ENCODE results near the gene NFX1. TPM values are rescaled to one million over a fixed set of nuclear protein-coding genes. Genes with fewer than 3 reads are reported as not detected.

The NFX1 gene
- total and polyA plus RNA-seq, 2 donors (not counting 1 experiment from before 2014, with no cell fraction given), result 30.2 to 39.5 TPM

GRCh38 chr9:33414889-33415500 is 124.7 kb downstream of the NFX1 start:
- no peak for DNase-seq (ENCODE audit: low read depth in 2 of 2)
- H3K27ac ChIP-seq (ENCODE audit: insufficient read depth, low read length), result no peak overlapping the region
- no peaks in the 10 kb centered on the region for H3K79me2 ChIP-seq (ENCODE audit: control insufficient read depth, insufficient read depth, low read length)
- no peaks in the 10 kb centered on the region for H3K9me3 ChIP-seq (ENCODE audit: control insufficient read depth, insufficient read depth, low read depth, low read length)
- H2AFZ ChIP-seq (ENCODE audit: low read length), result no peak overlapping the region
- H3K36me3 ChIP-seq (ENCODE audit: control insufficient read depth, insufficient read depth, low read length), result no peaks in the 10 kb centered on the region
- H3K27me3 ChIP-seq (ENCODE audit: control insufficient read depth, insufficient read depth, low read length), result peaks cover 6% of the 10 kb centered on the region
- no peak overlapping the region for H3K4me3 ChIP-seq (replicated peaks in 1 of 4; ENCODE audit: control extremely low read depth in 1 of 4, insufficient read depth in 1 of 4, low read depth in 3 of 4, low read length in 4 of 4)
- H3K4me1 ChIP-seq (ENCODE audit: control insufficient read depth, extremely low read depth, insufficient read depth, low read length), result no peaks in the 10 kb centered on the region
- H3K9ac ChIP-seq (ENCODE audit: insufficient read depth, low read length), result no peak overlapping the region
- H4K20me1 ChIP-seq (ENCODE audit: control insufficient read depth, extremely low read depth, insufficient read depth, low read length), result no peaks in the 10 kb centered on the region
- no peak overlapping the region for H3K4me2 ChIP-seq (ENCODE audit: extremely low read depth, insufficient read depth, low read length)
- TF ChIP-seq EZH2 (IDR thresholded peaks at IDR 0.05; ENCODE audit: low read length, missing control alignments), result no peak
- TF ChIP-seq, protein P1, sequence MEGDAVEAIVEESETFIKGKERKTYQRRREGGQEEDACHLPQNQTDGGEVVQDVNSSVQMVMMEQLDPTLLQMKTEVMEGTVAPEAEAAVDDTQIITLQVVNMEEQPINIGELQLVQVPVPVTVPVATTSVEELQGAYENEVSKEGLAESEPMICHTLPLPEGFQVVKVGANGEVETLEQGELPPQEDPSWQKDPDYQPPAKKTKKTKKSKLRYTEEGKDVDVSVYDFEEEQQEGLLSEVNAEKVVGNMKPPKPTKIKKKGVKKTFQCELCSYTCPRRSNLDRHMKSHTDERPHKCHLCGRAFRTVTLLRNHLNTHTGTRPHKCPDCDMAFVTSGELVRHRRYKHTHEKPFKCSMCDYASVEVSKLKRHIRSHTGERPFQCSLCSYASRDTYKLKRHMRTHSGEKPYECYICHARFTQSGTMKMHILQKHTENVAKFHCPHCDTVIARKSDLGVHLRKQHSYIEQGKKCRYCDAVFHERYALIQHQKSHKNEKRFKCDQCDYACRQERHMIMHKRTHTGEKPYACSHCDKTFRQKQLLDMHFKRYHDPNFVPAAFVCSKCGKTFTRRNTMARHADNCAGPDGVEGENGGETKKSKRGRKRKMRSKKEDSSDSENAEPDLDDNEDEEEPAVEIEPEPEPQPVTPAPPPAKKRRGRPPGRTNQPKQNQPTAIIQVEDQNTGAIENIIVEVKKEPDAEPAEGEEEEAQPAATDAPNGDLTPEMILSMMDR (conservative IDR thresholded peaks at IDR 0.05 in 1 of 2, IDR thresholded peaks at IDR 0.05 in 1 of 2; ENCODE audit: low read depth in 1 of 2, low read length in 2 of 2), result no peak

- H3K27me3 ChIP-seq (ENCODE audit: control insufficient read depth, insufficient read depth, low read length), result peaks cover 9% of the 10 kb centered on the region
- no peaks in the 10 kb centered on the region for H3K36me3 ChIP-seq (ENCODE audit: control insufficient read depth, insufficient read depth, low read length)
- TF ChIP-seq, protein P1 (conservative IDR thresholded peaks at IDR 0.05 in 1 of 2, IDR thresholded peaks at IDR 0.05 in 1 of 2; ENCODE audit: low read depth in 1 of 2, low read length in 2 of 2), result peak; percentile 62 to 83
- no peak for TF ChIP-seq EZH2 (IDR thresholded peaks at IDR 0.05; ENCODE audit: low read length, missing control alignments)
- peak; percentile 11 to 50 for DNase-seq (ENCODE audit: low read depth in 2 of 2)
- H3K9ac ChIP-seq (ENCODE audit: insufficient read depth, low read length), result no peak overlapping the region
- H3K4me3 ChIP-seq (replicated peaks in 1 of 4; ENCODE audit: control extremely low read depth in 1 of 4, insufficient read depth in 1 of 4, low read depth in 3 of 4, low read length in 4 of 4), result no peak overlapping the region
- H4K20me1 ChIP-seq (ENCODE audit: control insufficient read depth, extremely low read depth, insufficient read depth, low read length), result no peaks in the 10 kb centered on the region
- no peak overlapping the region for H3K27ac ChIP-seq (ENCODE audit: insufficient read depth, low read length)
- H3K4me2 ChIP-seq (ENCODE audit: extremely low read depth, insufficient read depth, low read length), result no peak overlapping the region
- no peaks in the 10 kb centered on the region for H3K4me1 ChIP-seq (ENCODE audit: control insufficient read depth, extremely low read depth, insufficient read depth, low read length)
- H2AFZ ChIP-seq (ENCODE audit: low read length), result no peak overlapping the region
- no peaks in the 10 kb centered on the region for H3K79me2 ChIP-seq (ENCODE audit: control insufficient read depth, insufficient read depth, low read length)
- H3K9me3 ChIP-seq (ENCODE audit: control insufficient read depth, insufficient read depth, low read depth, low read length), result no peaks in the 10 kb centered on the region
Measured at GRCh38 chr9:33415501-33416038, 125.3 kb downstream of the NFX1 start.

DNA sequence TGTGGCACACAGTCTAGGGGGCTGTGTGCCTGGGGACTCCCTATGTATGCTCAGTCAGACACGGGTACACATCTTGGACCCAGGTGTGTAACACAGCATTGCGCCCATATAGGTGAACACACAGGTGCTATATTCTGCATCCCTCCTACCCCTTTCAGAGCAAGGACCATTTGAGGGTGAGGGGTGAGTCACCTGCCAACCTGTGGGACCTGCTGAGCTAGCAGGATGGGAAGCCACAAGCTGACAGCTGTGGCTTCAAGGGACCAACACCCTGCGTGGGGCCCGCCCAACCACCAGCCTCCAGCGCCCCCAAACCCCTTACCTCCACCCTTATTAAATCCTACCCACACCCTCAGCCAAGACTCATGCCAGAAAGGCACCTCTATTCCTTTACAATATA is 126.7 kb downstream of the NFX1 start:
- no peak overlapping the region for H3K4me2 ChIP-seq (ENCODE audit: extremely low read depth, insufficient read depth, low read length)
- no peaks in the 10 kb centered on the region for H3K4me1 ChIP-seq (ENCODE audit: control insufficient read depth, extremely low read depth, insufficient read depth, low read length)
- peaks cover 9% of the 10 kb centered on the region for H3K27me3 ChIP-seq (ENCODE audit: control insufficient read depth, insufficient read depth, low read length)
- no peaks in the 10 kb centered on the region for H3K79me2 ChIP-seq (ENCODE audit: control insufficient read depth, insufficient read depth, low read length)
- DNase-seq (ENCODE audit: low read depth in 2 of 2), result no peak
- H3K9me3 ChIP-seq (ENCODE audit: control insufficient read depth, insufficient read depth, low read depth, low read length), result no peaks in the 10 kb centered on the region
- H4K20me1 ChIP-seq (ENCODE audit: control insufficient read depth, extremely low read depth, insufficient read depth, low read length), result no peaks in the 10 kb centered on the region
- TF ChIP-seq, protein P1 (conservative IDR thresholded peaks at IDR 0.05 in 1 of 2, IDR thresholded peaks at IDR 0.05 in 1 of 2; ENCODE audit: low read depth in 1 of 2, low read length in 2 of 2), result no peak
- no peak for TF ChIP-seq EZH2 (IDR thresholded peaks at IDR 0.05; ENCODE audit: low read length, missing control alignments)
- H3K9ac ChIP-seq (ENCODE audit: insufficient read depth, low read length), result no peak overlapping the region
- H3K4me3 ChIP-seq (replicated peaks in 1 of 4; ENCODE audit: control extremely low read depth in 1 of 4, insufficient read depth in 1 of 4, low read depth in 3 of 4, low read length in 4 of 4), result no peak overlapping the region
- H3K36me3 ChIP-seq (ENCODE audit: control insufficient read depth, insufficient read depth, low read length), result no peaks in the 10 kb centered on the region
- no peak overlapping the region for H3K27ac ChIP-seq (ENCODE audit: insufficient read depth, low read length)
- H2AFZ ChIP-seq (ENCODE audit: low read length), result no peak overlapping the region

Data from fibroblast of lung (primary cell).